Neural cell (in vitro differentiated cells): ENCODE data around the gene B9D1. TPM values are rescaled to one million over a fixed set of nuclear protein-coding genes. Genes with fewer than 3 reads are reported as not detected.

Source experiments
- H2AFZ ChIP-seq: fragments of 200-600, 300-800 bp; sonication (generic), shearing (Covaris generic); 2 replicates; pipeline ENCODE4 v1.6.0; 2014; ENCODE audit warnings: low read depth, mild to moderate bottlenecking, antibody characterized with exemption, low read length, moderate library complexity
- H3F3A ChIP-seq: fragments of 200-600 bp; shearing (Covaris generic); 2 replicates; pipeline ENCODE4 v1.6.1; 2016; ENCODE audit warnings: mild to moderate bottlenecking, moderate library complexity, mixed read lengths, antibody characterized with exemption, low read length; ENCODE audit not compliant: insufficient read depth, poor library complexity, severe bottlenecking
- H3K27ac ChIP-seq: fragments of 200-600, 300-800 bp; sonication (generic), shearing (Covaris generic); 2 replicates; pipeline ENCODE4 v1.5.1; 2014; ENCODE audit warnings: mild to moderate bottlenecking, low read length, moderate library complexity
- H3K27me3 ChIP-seq: fragments of 300-800, 200-600 bp; sonication (generic), shearing (Covaris generic); 2 replicates; pipeline ENCODE4 v1.6.0; 2014; ENCODE audit warnings: mild to moderate bottlenecking, low read depth, low read length, moderate library complexity; ENCODE audit not compliant: insufficient read depth
- H3K36me3 ChIP-seq: fragments of 300-800, 200-600 bp; sonication (generic), shearing (Covaris generic); 2 replicates; pipeline ENCODE4 v1.5.1; 2014; ENCODE audit warnings: mild to moderate bottlenecking, antibody characterized with exemption, low read length, moderate library complexity; ENCODE audit not compliant: insufficient read depth
- H3K4me2 ChIP-seq: fragments of 300-800, 200-600 bp; sonication (generic), shearing (Covaris generic); 2 replicates; pipeline ENCODE4 v1.6.0; 2014; ENCODE audit warnings: mild to moderate bottlenecking, low read length
- H3K4me3 ChIP-seq: fragments of 300-800, 200-600 bp; sonication (generic), shearing (Covaris generic); 2 replicates; pipeline ENCODE4 v1.5.1; 2014; ENCODE audit warnings: mild to moderate bottlenecking, low read length, moderate library complexity
- H3K79me2 ChIP-seq: fragments of 200-600 bp; shearing (Covaris generic); replicated peaks from 2 replicates; pipeline ENCODE4 v1.6.0; 2014; ENCODE audit warnings: mild to moderate bottlenecking, low read length, moderate library complexity; ENCODE audit not compliant: insufficient read depth
- H3K9ac ChIP-seq: fragments of 300-800, 200-600 bp; sonication (generic), shearing (Covaris generic); 2 replicates; pipeline ENCODE4 v1.6.1; 2016; ENCODE audit warnings: mild to moderate bottlenecking, low read length, mixed read lengths
- H3K9me2 ChIP-seq: fragments of 200-600 bp; shearing (Covaris generic); 2 replicates; pipeline ENCODE4 v1.6.1; 2016; ENCODE audit warnings: mild to moderate bottlenecking, low read length, mixed read lengths; ENCODE audit not compliant: insufficient read depth
- H3K9me3 ChIP-seq: fragments of 200-600, 300-800 bp; sonication (generic), shearing (Covaris generic); 2 replicates; pipeline ENCODE4 v1.6.1; 2016; ENCODE audit warnings: mild to moderate bottlenecking, mixed run types, low read length, moderate library complexity, mixed read lengths
- H4K20me1 ChIP-seq: fragments of 200-600 bp; shearing (Covaris generic); 2 replicates; pipeline ENCODE4 v1.6.1; 2016; ENCODE audit warnings: mild to moderate bottlenecking, mixed run types; ENCODE audit not compliant: insufficient read depth
- EZH2 ChIP-seq: fragments of 200-600, 300-800 bp; shearing (Covaris generic), sonication (generic); IDR thresholded peaks from 2 replicates; pipeline ENCODE4 v1.6.1; 2014; ENCODE audit warnings: antibody characterized with exemption, low read length, borderline replicate concordance, mild to moderate bottlenecking; ENCODE audit not compliant: insufficient read depth, poor library complexity, severe bottlenecking
- RAD21 ChIP-seq: fragments of 450-650 bp; conservative IDR thresholded peaks from 2 replicates; pipeline ENCODE4 v1.6.1; 2014; ENCODE audit warnings: antibody characterized with exemption, mild to moderate bottlenecking, moderate library complexity
- SMC3 ChIP-seq: fragments of 450-650 bp; conservative IDR thresholded peaks from 2 replicates; pipeline ENCODE4 v1.6.1; 2014; ENCODE audit warnings: antibody characterized with exemption, mild to moderate bottlenecking, moderate library complexity; ENCODE audit not compliant: poor library complexity
- polyA plus RNA-seq: library from polyadenylated mRNA; depleted of rRNA; stranded (reverse); fragments of >200 nt; gene quantifications from 2 replicates; pipeline ENCODE4 v1.2.3, GENCODE V29; 2014
- small RNA-seq, 3 experiments: library from RNA; depleted of rRNA; stranded (forward); fragments of <200 nt; gene quantifications; one replicate each; pipeline ENCODE3, GENCODE V24; 2012

Gene B9D1
- polyA plus RNA-seq, 1 donor from 2014 or later = 32.0 TPM

DNA sequence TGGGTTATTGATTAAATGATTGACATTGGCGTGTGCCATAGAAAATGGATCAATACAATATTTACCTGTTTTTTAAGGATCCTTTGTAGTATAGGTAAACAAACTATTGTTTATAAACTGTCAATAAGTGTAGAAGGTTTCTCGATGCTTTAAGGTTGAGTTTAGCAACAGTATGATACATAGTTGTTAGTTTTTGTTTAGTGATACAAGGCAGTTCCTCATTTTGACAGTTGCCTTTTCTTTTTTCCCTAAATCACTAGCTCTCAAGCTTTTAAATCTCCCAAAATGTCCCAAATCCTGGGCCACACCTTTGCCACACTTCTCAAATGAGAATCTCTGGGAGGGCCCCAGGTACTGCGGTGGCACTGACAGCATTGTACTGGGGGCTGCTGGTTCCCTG lies 68.1 kb downstream of the B9D1 start:
- no peak overlapping the region for H3K4me2 ChIP-seq
- H3K9me2 ChIP-seq = no peaks in the 10 kb centered on the region
- no peaks in the 10 kb centered on the region for H3K36me3 ChIP-seq
- no peak overlapping the region for H3K27ac ChIP-seq
- no peaks in the 10 kb centered on the region for H4K20me1 ChIP-seq
- H3K9me3 ChIP-seq = no peaks in the 10 kb centered on the region
- H3K9ac ChIP-seq = no peak overlapping the region
- no peak overlapping the region for H2AFZ ChIP-seq
- no peaks in the 10 kb centered on the region for H3K27me3 ChIP-seq
- H3K4me3 ChIP-seq = no peak overlapping the region
- TF ChIP-seq RAD21 (no peak), EZH2 (no peak), SMC3 (no peak)
- no peaks in the 10 kb centered on the region for H3F3A ChIP-seq
- H3K79me2 ChIP-seq = no peaks in the 10 kb centered on the region

Small RNAs within 50 kb of the gene (small RNA-seq; reads per million reads assigned to genes)
- gene MIR1180 = 51.6 to 70.5 (median 59.9) reads per million in 3 experiments

Other genes with a start within 250 kb of the B9D1 start
- gene GRAPL, start 235.1 kb downstream of the B9D1 start, polyA plus RNA-seq = not detected in 2 replicates
- 34.0 and 37.8 TPM in 2 replicates for gene EPN2, start 125.4 kb downstream of the B9D1 start, polyA plus RNA-seq
- gene MAPK7, start 15.8 kb upstream of the B9D1 start, polyA plus RNA-seq = 11.1 and 18.8 TPM in 2 replicates
- gene MFAP4, start 24.5 kb upstream of the B9D1 start, polyA plus RNA-seq = not detected in 2 replicates
- gene RNF112, start 48.5 kb upstream of the B9D1 start, polyA plus RNA-seq = 33.3 and 34.7 TPM in 2 replicates
- not detected in 2 replicates for gene SLC47A1, start 171.1 kb upstream of the B9D1 start, polyA plus RNA-seq